Tongue (tissue), 2 donors: ENCODE data around the gene PRKCA. TPM values are rescaled to one million over a fixed set of nuclear protein-coding genes. Genes with fewer than 3 reads are reported as not detected.
A peak's percentile ranks its signal among the peaks of the same experiment; 100 is the strongest.
"Not testable (repeated sequence)": the region's sequence is repeated elsewhere in the genome, so short reads cannot be mapped to it uniquely, and the experiment has no call there.

Experiments used
- DNase-seq: peaks from one replicate; pipeline ENCODE4 v3.0.0-alpha.2; 2015
- total RNA-seq: library from RNA; depleted of rRNA; stranded (reverse); fragments of >200 nt; gene quantifications from one replicate; pipeline ENCODE4 v1.2.3, GENCODE V29; 2014

PRKCA gene
- total RNA-seq, 1 donor from 2014 or later: 8.0 TPM

- no peak for DNase-seq
Observed at GRCh38 chr17:66386498-66387351, 84.3 kb downstream of the PRKCA start.

GRCh38 chr17:66387392-66387981 is 85.1 kb downstream of the PRKCA start:
- DNase-seq: no peak

- DNase-seq: no peak
Observed at GRCh38 chr17:66392783-66393437, 90.5 kb downstream of the PRKCA start.

- DNase-seq: no peak
Observed at GRCh38 chr17:66395961-66396360, 93.5 kb downstream of the PRKCA start.

DNA sequence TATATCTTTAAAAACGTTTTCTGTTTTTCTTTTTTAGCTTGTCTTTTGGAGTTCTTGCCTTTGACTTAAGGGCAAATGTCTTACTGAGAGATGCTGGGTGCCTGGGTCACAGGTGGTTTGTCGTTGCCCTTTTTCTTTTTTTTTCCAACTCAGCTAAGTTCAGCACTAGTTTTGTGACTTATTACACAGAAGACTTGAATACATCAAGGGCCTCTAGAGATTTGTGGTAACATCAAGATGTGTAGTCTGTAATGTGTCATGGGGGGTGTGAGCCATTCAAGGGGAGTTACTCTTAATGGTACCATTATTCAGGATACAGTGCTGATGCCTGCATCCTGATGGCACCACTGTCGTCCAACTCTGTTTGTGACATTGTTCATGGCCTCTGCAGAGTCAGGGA is 95.1 kb downstream of the PRKCA start:
- no peak for DNase-seq

DNA sequence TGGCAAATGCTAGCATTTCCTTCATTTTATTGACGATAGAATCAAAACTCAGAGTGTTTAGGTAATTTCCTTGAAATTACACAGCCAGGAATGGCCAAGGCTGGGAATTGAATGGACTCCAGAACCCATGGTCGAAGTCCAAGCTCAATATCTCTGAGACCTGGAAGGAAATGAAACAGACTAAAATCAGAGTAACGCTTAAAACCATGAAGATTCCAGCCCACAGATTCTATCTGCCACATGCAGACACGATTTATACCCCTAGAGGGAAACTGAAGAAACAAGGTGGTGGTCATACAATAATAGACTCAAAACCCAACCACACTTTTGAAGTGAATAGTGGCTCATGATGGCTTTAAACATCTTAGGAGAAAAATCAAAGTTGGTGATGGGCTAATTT is 95.6 kb downstream of the PRKCA start:
- DNase-seq: no peak

DNA sequence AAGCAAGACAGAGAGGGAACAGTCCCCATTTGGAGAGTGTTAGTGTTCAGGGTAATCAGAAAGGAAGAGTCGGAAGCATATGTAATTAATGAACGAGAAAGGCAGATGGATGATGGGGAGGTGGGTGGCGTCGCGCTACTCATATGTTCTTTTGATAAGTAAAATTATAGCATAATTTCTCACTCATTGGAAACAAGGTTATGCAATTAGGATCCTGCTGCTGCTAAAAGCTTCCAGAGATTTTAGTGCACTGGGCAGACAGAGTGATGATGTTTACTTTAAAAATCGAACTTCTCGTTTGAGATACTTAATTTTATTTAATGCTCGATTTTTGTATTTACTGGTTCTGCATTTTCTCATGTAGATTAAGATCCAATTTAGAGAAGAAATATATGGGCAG is 96.2 kb downstream of the PRKCA start:
- no peak for DNase-seq

DNA sequence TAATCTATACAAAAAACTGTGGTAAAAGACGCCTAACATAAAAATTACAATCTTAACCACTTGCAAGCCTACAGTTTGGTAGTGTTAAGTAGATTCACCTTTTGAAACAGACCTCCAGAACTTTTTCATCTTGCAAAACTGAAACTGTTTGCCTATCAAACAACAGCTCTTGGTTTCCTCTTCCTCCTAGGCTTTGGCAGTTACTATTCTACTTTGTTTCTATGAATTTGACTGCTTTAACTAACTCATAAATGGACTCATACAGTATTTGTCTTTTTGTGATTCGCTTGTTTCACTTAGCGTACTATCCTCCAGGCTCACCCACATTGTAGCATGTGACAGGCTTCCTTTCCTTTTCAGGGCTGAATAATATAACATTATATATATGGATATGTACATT is 97.0 kb downstream of the PRKCA start:
- DNase-seq: no peak

DNA sequence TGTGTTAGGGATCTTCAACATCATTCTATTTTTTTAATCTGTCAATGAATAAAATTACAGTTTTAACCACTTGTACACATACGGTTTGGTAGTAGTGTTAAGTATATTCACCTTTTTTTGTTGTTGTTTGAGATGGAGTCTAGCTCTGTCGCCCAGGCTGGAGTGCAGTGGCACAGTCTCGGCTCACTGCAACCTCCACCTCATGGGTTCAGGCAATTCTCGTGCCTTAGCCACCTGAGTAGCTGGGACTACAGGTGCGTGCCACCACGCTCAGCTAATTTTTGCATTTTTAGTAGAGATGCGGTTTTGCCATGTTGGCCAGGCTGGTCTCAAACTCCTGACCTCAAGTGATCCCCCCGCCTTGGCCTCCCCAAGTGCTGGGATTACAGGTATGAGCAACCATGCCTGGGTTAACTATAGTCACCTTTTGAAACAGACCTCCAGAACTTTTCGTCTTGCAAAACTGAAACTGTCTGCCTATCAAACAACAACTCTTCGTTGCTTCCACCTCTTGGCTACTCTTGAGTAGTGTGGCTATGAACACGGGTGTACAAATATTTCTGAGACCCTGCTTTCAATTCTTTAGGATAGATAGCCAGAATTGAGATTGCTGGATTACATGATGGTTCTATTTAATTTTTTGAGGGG is 97.8 kb downstream of the PRKCA start:
- DNase-seq: not testable (repeated sequence)

- no peak for DNase-seq
Observed at GRCh38 chr17:66400698-66401097, 98.3 kb downstream of the PRKCA start.

- no peak for DNase-seq
Observed at GRCh38 chr17:66401364-66401763, 99.0 kb downstream of the PRKCA start.

- DNase-seq: no peak
Observed at GRCh38 chr17:66403846-66404556, 101.6 kb downstream of the PRKCA start.

GRCh38 chr17:66405836-66406677 is 103.6 kb downstream of the PRKCA start:
- DNase-seq: peak; percentile 45

DNA sequence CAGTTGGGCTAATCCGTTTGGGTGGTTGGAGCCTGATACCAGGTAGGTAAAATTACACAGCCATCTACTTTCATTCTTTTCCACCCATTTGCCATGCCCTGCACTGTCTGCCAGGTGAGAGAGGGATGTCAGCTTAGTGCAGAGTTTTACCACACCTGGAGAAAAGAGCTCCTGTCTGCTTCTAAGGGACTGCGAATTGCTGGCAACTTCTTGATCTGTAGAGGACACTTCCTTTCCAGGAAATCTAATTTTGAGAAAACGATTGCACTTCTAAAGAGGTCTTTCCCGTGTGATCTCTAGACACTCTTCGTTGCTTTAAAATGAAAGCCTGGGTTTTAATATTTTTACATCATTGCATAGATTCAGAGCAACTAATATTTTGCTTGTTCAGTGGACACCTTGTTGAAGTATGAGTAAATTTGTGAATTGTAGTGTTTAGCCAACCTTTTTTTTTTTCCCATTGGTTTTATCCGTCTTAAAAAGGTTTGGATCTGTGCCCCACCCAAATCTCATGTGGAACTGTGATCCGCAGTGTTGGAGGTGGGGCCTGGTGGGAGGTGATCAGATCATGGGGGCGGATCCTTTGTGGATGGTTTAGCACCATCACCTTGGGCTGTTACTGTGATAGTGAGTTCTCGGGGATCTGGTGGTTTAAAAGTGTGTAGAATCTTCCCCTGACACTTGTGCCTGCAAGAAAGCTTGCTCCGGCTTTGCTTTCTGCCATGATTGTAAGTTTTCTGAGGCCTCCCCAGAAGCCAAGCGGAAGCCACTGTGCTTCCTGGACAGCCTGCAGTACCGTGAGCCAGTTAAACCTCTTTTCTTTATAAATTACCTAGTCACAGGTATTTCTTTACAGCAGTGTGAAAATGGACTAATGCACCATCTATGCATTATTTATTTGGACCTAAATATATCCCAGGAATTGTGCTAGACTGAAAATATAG is 104.6 kb downstream of the PRKCA start:
- DNase-seq: no peak

DNA sequence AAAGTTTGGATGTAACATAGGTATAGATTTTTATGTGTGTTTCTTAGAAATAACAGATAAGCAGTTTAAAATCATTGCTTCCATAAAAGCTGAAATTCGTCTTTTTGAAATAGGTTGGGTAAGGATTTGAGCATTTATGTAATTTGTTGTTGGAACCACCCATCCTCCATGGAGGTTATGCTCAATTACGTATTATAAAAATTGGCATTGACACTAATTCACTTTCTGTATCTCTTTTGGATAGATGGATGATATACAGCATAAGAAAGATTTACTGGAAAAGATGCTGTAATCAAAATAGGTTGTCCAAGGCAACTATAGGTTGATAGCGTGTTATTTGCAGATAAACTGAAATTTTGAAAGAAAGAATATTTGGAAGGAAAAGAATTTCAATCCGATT is 105.5 kb downstream of the PRKCA start:
- no peak for DNase-seq

DNA sequence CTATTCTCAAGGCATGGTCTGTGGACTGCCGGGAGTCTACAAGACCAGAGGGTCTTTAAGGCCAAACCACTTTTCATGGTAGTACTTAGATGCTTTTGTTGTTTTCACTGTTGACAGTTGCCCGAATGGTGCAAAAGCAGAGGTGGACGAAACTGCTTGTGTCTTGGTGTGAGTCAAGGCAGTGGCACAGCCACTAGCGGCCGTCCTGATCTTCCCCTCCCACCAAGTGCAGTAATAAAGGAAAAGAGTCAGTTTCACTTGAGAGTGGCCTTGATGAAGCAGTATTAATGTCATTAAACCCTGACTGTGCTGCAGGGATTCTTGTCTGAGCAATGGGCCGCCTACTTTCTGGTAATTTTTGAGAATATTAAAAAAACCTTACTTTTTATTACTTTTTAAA is 109.1 kb downstream of the PRKCA start:
- DNase-seq: no peak

- DNase-seq: no peak
Observed at GRCh38 chr17:66412857-66413558, 110.6 kb downstream of the PRKCA start.

GRCh38 chr17:66413559-66414520 is 111.4 kb downstream of the PRKCA start:
- DNase-seq: no peak
